SJSA1 (cell line): ENCODE results near the gene ATP1A1. TPM values are rescaled to one million over a fixed set of nuclear protein-coding genes. Genes with fewer than 3 reads are reported as not detected.

Experiments
- DNase-seq, 2 experiments: peaks; one replicate each; pipeline ENCODE4 v3.0.0-alpha.2; 2015 to 2020; ENCODE audit warnings: low spot score in 2 of 2, low read depth in 1 of 2
- H3K27ac ChIP-seq: fragments of 250-450 bp; sonication (Bioruptor Pico); 2 replicates; pipeline ENCODE4 v1.5.1; 2020; ENCODE audit warnings: mild to moderate bottlenecking, moderate library complexity
- H3K27me3 ChIP-seq: fragments of 250-450 bp; sonication (Bioruptor Pico); replicated peaks from 2 replicates; pipeline ENCODE4 v1.5.1; 2020; ENCODE audit warnings: mild to moderate bottlenecking, moderate library complexity
- H3K36me3 ChIP-seq: fragments of 250-450 bp; sonication (Bioruptor Pico); 2 replicates; pipeline ENCODE4 v1.5.1; 2020; ENCODE audit warnings: mild to moderate bottlenecking
- H3K4me1 ChIP-seq: fragments of 250-450 bp; sonication (Bioruptor Pico); replicated peaks from 2 replicates; pipeline ENCODE4 v1.6.1; 2021; ENCODE audit warnings: mild to moderate bottlenecking
- H3K4me3 ChIP-seq: fragments of 250-450 bp; sonication (Bioruptor Pico); 2 replicates; pipeline ENCODE4 v1.5.1; 2020; ENCODE audit warnings: mild to moderate bottlenecking
- H3K9me3 ChIP-seq: fragments of 250-450 bp; sonication (Bioruptor Pico); replicated peaks from 2 replicates; pipeline ENCODE4 v1.5.1; 2020; ENCODE audit warnings: mild to moderate bottlenecking
- total RNA-seq: library from RNA; depleted of rRNA; stranded (reverse); fragments of >200 nt; shearing (Covaris generic); gene quantifications from 2 replicates; pipeline ENCODE4 v1.2.3, GENCODE V29; 2014

ATP1A1 gene
- total RNA-seq, 1 experiment from 2014 or later, result 36.7 TPM

DNA sequence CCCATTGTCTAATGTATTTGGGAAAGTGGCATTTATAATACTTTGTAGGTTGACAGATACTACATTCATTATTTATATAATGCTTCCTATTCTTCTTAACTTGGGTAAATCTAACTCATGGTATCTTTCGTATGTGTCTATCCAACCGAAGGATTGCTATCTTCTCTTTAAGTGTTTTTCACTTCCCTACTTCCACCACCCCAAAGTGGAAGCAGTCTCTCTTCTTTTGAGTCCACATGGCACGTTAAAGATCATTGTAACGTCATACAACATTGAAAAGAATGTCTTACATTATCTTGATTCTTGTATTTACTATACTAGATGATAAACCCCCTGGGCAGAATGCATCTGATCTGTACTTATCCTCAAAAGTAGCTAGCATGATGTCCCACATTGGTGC lies 21.2 kb downstream of the ATP1A1 start:
- Histone ChIP-seq H3K4me3 (no peak overlapping the region), H3K4me1 (no peaks in the 10 kb centered on the region), H3K27me3 (no peaks in the 10 kb centered on the region), H3K36me3 (peaks cover 97% of the 10 kb centered on the region), H3K27ac (no peak overlapping the region), H3K9me3 (no peaks in the 10 kb centered on the region)
- no peak for DNase-seq

DNA sequence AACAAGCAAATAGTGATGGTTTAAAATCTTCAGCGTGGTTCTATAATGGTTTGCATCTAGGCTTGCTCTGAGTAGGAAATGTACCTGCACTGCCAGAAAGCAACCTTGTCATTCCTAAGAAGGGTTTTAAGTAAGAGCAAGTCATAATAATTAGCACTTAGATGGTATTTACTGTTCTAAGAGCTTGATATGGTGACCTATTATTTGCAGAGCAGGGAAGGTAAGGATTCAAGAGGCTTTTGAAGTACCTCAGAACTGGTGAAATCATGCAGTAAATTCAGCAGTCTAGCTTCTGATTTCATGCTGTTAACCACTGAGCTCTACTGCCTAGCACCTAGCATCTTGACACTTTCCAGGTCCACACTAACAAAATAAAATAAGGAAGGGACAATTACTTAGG lies 23.7 kb downstream of the ATP1A1 start:
- Histone ChIP-seq H3K27ac (no peak overlapping the region), H3K4me1 (no peaks in the 10 kb centered on the region), H3K9me3 (no peaks in the 10 kb centered on the region), H3K27me3 (no peaks in the 10 kb centered on the region), H3K4me3 (no peak overlapping the region), H3K36me3 (peaks cover 98% of the 10 kb centered on the region)
- DNase-seq, result no peak

DNA sequence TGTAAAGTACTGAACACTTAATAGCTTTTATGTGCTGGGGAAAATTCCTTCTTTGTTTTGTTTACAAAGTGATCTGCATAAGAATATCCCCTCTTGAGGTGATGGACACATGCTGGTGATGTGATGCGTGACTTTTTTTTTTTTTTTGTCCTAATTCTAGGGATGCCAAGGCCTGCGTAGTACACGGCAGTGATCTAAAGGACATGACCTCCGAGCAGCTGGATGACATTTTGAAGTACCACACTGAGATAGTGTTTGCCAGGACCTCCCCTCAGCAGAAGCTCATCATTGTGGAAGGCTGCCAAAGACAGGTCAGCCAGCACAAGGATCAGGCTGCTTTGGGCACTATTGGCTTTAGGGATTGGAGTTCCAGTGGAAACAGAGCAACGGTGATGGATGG lies 24.7 kb downstream of the ATP1A1 start:
- no peak for DNase-seq
- Histone ChIP-seq H3K9me3 (no peaks in the 10 kb centered on the region), H3K4me1 (no peaks in the 10 kb centered on the region), H3K27me3 (no peaks in the 10 kb centered on the region), H3K36me3 (peaks cover 98% of the 10 kb centered on the region), H3K27ac (no peak overlapping the region), H3K4me3 (no peak overlapping the region)

DNA sequence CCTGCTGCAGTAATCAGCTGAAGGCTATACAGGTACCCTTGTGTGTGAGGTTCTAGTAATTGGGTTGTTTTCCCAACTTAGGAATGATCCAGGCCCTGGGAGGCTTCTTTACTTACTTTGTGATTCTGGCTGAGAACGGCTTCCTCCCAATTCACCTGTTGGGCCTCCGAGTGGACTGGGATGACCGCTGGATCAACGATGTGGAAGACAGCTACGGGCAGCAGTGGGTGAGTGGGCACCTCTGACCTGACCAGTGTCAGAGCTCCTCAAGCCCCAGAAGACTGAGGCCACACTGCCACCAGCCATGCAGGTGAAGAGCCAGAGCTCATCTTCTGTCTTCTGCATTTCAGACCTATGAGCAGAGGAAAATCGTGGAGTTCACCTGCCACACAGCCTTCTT lies 27.7 kb downstream of the ATP1A1 start:
- H3K4me3 ChIP-seq, result no peak overlapping the region
- no peaks in the 10 kb centered on the region for H3K9me3 ChIP-seq
- no peaks in the 10 kb centered on the region for H3K27me3 ChIP-seq
- H3K36me3 ChIP-seq, result peaks cover 98% of the 10 kb centered on the region
- DNase-seq, result no peak
- no peaks in the 10 kb centered on the region for H3K4me1 ChIP-seq
- H3K27ac ChIP-seq, result no peak overlapping the region

DNA sequence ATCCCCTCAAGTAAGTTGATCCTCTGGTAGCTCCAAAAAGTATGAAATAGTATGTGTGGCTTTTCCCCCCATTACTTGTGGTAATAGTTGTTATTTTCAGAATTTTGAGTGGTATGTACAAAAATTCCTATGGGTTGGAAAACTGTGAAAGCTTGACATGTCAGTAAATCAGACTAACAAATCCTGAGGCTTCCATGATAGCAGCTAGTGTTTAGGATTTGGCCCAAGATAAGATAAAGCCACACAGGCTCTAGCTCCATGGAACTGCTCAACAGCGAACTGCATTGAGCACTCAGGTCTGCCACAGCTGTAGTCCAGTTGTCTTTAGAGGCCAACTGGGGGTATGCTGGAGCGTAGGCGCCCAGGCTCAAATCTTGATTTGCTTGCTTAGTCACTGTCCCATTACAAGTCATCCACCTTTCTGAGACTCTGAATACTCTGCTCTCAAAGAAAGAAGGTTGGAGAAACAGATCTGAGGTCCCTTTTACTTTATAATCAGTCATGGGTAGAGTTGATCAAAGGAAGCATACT lies 28.7 kb downstream of the ATP1A1 start:
- Histone ChIP-seq H3K36me3 (peaks cover 99% of the 10 kb centered on the region), H3K27ac (no peak overlapping the region), H3K4me1 (no peaks in the 10 kb centered on the region), H3K27me3 (no peaks in the 10 kb centered on the region), H3K9me3 (no peaks in the 10 kb centered on the region), H3K4me3 (no peak overlapping the region)
- no peak for DNase-seq

DNA sequence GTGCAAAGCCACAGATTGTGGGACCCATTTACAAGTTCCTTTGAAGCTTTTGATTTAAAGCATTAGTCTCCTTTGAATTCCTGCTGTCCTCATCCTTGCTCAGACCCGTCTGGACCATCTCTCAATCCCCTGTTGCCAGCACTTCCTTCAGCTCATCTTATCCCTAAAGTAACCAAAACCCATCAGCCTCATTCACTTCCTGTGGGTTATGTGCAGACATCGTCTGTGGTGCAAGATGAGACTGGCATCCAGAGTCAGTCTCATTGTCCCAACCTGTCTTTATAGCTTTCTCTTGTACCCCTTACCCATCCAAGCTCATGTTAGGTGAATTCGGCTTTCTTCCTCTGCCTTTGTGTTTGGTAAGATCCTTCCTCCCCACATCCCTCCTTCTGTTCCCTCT lies 29.3 kb downstream of the ATP1A1 start:
- no peak for DNase-seq
- Histone ChIP-seq H3K27ac (no peak overlapping the region), H3K27me3 (no peaks in the 10 kb centered on the region), H3K4me1 (no peaks in the 10 kb centered on the region), H3K9me3 (no peaks in the 10 kb centered on the region), H3K36me3 (peaks cover 93% of the 10 kb centered on the region), H3K4me3 (no peak overlapping the region)

DNA sequence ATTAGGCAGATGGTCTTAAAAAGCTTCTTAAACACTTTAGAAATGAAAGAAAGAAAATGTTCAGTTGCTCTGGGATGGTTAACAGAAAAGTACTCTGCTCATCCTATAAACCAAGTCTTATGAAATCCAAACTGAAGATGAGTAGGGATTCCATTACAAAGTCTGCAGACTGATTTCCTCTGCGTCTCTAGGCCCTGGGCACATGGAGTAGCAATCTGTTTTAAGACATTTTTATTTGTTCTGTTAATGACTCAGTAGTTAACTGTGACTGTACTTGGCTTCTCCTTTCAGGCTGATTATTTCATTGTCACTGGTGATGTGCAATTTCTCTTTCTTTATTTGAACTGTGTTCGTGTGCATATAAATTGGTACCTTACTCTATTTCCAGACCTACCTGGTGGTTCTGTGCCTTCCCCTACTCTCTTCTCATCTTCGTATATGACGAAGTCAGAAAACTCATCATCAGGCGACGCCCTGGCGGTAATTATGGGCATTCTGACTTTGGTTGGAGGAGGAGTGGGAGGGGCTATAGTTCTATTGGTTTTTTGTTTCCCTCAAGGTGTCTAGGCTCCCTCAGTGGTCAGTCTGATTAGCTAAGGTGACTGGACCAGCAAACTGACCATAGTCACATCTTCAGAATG lies 30.6 kb downstream of the ATP1A1 start:
- H3K9me3 ChIP-seq, result no peaks in the 10 kb centered on the region
- H3K4me3 ChIP-seq, result no peak overlapping the region
- H3K36me3 ChIP-seq, result peaks cover 80% of the 10 kb centered on the region
- no peak for DNase-seq
- H3K27me3 ChIP-seq, result no peaks in the 10 kb centered on the region
- H3K4me1 ChIP-seq, result no peaks in the 10 kb centered on the region
- H3K27ac ChIP-seq, result no peak overlapping the region

DNA sequence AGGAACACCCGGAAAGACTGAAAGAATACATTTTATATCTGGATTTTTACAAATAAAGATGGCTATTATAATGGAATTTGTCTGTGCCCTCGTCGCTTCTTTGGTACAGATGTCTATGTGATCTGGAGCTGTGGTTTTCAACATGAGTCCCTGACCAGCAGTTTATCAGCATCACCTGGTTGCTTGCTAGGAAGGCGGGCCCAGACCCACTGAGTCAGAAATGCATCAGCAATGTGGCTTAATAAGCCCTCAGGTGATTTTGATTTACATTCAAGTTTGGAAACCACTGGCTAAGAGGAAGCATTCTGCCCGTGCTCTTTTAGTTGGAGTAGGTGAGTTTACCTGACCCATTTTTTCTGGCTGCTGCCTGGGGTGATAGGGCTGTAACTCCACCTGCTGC lies 31.7 kb downstream of the ATP1A1 start:
- H3K36me3 ChIP-seq, result peaks cover 70% of the 10 kb centered on the region

DNA sequence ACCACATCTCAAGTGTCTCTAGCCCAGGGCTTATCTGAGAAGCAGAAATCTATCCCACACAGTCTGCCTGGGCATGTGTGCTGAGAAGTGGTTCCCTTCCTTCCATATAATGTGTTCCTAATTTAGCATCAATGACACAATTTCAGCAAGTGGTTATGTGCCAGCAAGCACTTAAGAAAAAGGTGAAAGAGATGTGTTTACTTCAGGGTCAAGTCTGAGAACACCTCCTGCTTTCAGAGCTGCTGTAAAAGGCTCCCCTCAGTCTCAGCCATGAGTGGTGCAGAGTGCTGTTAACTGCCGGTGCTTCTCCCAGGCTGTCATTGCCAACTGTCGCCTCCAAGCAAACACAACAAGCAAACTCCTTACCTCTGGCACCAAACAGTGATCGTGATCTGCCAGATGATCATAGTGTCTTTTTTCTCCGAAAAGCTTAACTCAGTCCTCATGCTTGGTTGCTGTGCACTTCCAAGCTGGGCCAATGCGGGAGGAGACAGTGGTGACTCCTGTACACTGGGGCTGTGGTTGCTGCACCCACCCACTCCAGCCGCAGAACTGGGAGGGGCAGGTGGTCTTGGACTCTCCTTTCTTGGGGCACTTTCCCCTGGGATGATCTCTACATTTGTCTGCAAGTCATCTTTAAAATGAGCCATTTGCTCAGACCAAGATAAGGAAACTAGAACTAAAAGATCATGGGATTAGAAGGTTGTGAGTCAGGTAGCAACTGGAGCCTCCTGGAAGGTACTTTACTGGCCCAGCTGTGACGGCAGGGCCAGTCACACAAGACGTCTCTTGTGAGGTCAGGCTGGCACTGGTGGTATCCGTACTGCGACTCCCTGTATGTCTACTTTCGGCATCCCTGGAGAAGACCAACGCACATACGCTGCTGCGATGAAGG lies 32.4 kb downstream of the ATP1A1 start:
- no peaks in the 10 kb centered on the region for H3K4me1 ChIP-seq
- H3K27me3 ChIP-seq, result no peaks in the 10 kb centered on the region
- no peaks in the 10 kb centered on the region for H3K9me3 ChIP-seq
- DNase-seq, result no peak
- H3K4me3 ChIP-seq, result no peak overlapping the region
- H3K27ac ChIP-seq, result no peak overlapping the region
- H3K36me3 ChIP-seq, result peaks cover 62% of the 10 kb centered on the region

More for the DNA sequence above, 31.7 kb downstream of the ATP1A1 start:
- H3K27ac ChIP-seq, result no peak overlapping the region
- no peaks in the 10 kb centered on the region for H3K27me3 ChIP-seq
- H3K4me3 ChIP-seq, result no peak overlapping the region
- H3K4me1 ChIP-seq, result no peaks in the 10 kb centered on the region
- no peak for DNase-seq
- H3K9me3 ChIP-seq, result no peaks in the 10 kb centered on the region

DNA sequence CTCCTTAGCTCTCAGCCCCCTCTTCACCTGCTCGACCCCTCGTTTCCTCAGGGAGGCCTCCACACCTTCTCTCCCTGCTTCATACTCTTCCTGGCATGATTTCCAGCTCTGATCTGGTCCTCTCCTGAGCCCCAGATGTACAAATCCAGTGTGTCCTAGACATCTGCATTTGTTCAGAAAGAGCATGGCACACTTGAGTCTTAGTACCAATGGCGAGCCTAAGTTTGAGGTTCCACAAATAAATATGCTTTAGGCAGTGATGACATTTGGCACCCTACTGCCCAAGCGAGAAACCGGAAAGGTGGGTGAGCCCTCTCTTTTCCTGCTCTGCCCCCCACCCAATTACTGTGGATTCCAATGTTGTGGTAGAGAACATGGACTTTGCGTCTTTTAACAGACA lies 34.0 kb downstream of the ATP1A1 start:
- no peak overlapping the region for H3K4me3 ChIP-seq
- no peaks in the 10 kb centered on the region for H3K27me3 ChIP-seq
- H3K36me3 ChIP-seq, result peaks cover 46% of the 10 kb centered on the region
- H3K4me1 ChIP-seq, result 0 out of 2 replicates have a peak, but pooled peaks cover 3% of the 10 kb centered on the region
- DNase-seq, result no peak
- H3K9me3 ChIP-seq, result no peaks in the 10 kb centered on the region
- H3K27ac ChIP-seq, result no peak overlapping the region

DNA sequence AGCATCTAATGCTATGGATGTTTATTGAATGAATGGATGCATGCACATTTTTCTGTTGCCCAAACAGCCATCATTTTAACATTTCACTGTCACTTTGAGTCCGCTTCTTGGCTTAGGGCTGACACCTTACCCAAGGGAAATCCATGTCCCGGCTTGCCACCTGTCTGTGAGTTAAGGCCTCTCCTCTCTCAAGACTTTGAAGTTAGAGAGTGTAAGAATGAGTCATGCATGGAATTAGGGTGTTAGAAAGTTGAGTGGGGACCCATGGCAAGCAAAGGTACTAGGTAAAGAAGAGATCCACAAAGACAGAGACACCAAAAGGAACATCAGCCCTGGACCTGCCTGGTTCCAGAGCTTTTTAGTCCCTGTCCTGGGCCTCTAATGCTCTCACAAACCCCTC lies 35.1 kb downstream of the ATP1A1 start:
- Histone ChIP-seq H3K27me3 (no peaks in the 10 kb centered on the region), H3K36me3 (peaks cover 35% of the 10 kb centered on the region), H3K4me3 (no peak overlapping the region), H3K4me1 (0 out of 2 replicates have a peak, but pooled peaks cover 5% of the 10 kb centered on the region), H3K27ac (no peak overlapping the region), H3K9me3 (no peaks in the 10 kb centered on the region)
- no peak for DNase-seq

DNA sequence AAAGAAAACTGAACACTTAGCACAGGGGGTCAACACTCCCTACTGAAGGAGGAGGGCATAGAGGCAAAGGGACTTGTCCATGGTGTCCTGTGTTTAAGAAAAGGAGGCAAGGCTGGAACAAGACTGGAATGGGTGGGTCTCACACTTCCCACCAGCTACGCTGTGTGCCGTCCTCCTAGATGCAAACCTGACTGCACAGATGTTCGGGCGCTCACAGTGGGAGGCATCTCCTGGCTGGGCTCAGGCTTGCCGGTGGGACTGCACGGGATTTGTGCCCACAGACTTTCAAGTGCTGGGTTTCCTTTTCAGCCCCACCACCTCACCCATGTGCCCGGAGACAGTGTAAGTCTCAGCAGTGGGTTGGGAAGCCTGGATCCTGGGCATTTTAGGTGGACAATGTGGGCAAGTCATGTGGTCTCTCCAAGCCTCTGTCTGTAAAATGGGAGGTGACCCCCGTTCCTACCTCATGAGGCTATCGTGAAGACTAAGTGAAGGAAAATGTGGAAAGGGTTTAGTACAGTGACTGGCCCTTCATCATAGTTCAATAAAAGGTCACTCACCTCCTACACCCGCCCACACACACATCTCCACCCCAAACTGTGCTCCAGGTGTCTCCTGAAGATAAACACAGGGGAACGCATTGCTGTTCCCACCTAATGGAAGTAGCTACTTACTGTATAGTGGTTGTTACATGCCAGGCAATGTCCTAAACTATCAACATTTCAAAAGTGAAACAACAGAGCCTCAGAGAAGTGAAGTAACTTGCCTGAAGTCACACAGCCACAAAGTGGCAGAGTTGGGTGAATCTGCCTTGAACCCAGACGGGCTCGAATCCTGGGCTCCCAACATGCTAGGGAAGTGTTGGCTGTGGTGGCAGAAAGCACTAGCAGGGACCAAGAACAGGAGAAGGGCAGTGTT lies 36.0 kb downstream of the ATP1A1 start:
- H3K27me3 ChIP-seq, result no peaks in the 10 kb centered on the region
- H3K27ac ChIP-seq, result no peak overlapping the region
- 0 out of 2 replicates have a peak, but pooled peaks cover 5% of the 10 kb centered on the region for H3K4me1 ChIP-seq
- H3K4me3 ChIP-seq, result no peak overlapping the region
- H3K36me3 ChIP-seq, result peaks cover 26% of the 10 kb centered on the region
- no peaks in the 10 kb centered on the region for H3K9me3 ChIP-seq
- no peak for DNase-seq

DNA sequence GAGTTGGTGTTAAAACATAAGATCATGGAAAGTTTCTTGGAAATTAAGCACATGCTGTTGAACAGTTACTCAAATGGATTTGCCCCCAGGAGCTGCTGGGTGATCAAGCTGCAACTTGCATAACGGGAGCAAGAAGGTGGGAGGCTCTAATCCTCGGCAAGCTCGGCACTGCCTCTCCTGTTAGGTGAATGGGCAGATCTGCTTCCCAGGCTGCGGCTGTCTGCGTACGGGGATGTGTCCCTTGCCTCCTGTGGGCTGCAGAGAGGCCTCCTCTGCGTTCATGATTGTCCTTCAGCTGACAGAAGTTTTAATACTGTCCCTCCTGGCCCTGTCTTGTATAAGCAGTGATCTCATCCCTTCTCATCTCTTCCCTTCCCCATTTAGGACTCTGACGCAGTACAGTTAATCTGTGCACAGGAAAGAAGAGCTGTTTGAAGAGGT lies 36.7 kb downstream of the ATP1A1 start:
- H3K27me3 ChIP-seq, result no peaks in the 10 kb centered on the region
- H3K36me3 ChIP-seq, result peaks cover 19% of the 10 kb centered on the region
- no peaks in the 10 kb centered on the region for H3K9me3 ChIP-seq
- no peak for DNase-seq
- H3K4me3 ChIP-seq, result no peak overlapping the region
- 0 out of 2 replicates have a peak, but pooled peaks cover 5% of the 10 kb centered on the region for H3K4me1 ChIP-seq
- H3K27ac ChIP-seq, result no peak overlapping the region
